Endothelial cell (in vitro differentiated cells): ENCODE data around the gene UPF1. TPM values are rescaled to one million over a fixed set of nuclear protein-coding genes. Genes with fewer than 3 reads are reported as not detected.
"Not testable (repeated sequence)": the region's sequence is repeated elsewhere in the genome, so short reads cannot be mapped to it uniquely, and the experiment has no call there.

Experiments used
- DNase-seq: peaks from one replicate; pipeline ENCODE4 v3.0.0; 2021; ENCODE audit warnings: low spot score
- H3K27ac Mint-ChIP-seq: one replicate; pipeline ENCODE4 v1.8.0; 2021; ENCODE audit warnings: mixed read lengths, inconsistent platforms; ENCODE audit not compliant: unreplicated experiment
- H3K27me3 Mint-ChIP-seq: one replicate; pipeline ENCODE4 v1.8.0; 2021; ENCODE audit warnings: mild to moderate bottlenecking, moderate library complexity, mixed read lengths, inconsistent platforms; ENCODE audit not compliant: unreplicated experiment
- H3K36me3 Mint-ChIP-seq: one replicate; pipeline ENCODE4 v1.8.0; 2021; ENCODE audit warnings: mild to moderate bottlenecking, low read depth, mixed read lengths, inconsistent platforms; ENCODE audit not compliant: unreplicated experiment
- H3K4me1 Mint-ChIP-seq: one replicate; pipeline ENCODE4 v1.8.0; 2021; ENCODE audit warnings: mild to moderate bottlenecking, mixed read lengths, inconsistent platforms; ENCODE audit not compliant: unreplicated experiment
- H3K4me3 Mint-ChIP-seq: one replicate; pipeline ENCODE4 v1.8.0; 2021; ENCODE audit warnings: mild to moderate bottlenecking, mixed read lengths, inconsistent platforms; ENCODE audit not compliant: unreplicated experiment
- H3K9me3 Mint-ChIP-seq: one replicate; pipeline ENCODE4 v1.8.0; 2021; ENCODE audit warnings: mixed read lengths, inconsistent platforms; ENCODE audit not compliant: unreplicated experiment
- total RNA-seq: library from RNA; stranded (reverse); fragmentation: NEBNext Ultra II Directional; extraction: Animal tissue kit (Norgen Biotek cat#: 25700); gene quantifications from one replicate; pipeline ENCODE4 v1.2.1, GENCODE V29; 2021; ENCODE audit not compliant: unreplicated experiment
- TF ChIP-seq, protein P1 (sequence below): fragments of 200-600 bp; sonication (generic); IDR thresholded peaks from one replicate; pipeline ENCODE4 v1.5.0; 2021; ENCODE audit warnings: antibody characterized with exemption; ENCODE audit not compliant: unreplicated experiment

Gene UPF1
- total RNA-seq, 1 donor from 2014 or later: 69.8 TPM

DNA sequence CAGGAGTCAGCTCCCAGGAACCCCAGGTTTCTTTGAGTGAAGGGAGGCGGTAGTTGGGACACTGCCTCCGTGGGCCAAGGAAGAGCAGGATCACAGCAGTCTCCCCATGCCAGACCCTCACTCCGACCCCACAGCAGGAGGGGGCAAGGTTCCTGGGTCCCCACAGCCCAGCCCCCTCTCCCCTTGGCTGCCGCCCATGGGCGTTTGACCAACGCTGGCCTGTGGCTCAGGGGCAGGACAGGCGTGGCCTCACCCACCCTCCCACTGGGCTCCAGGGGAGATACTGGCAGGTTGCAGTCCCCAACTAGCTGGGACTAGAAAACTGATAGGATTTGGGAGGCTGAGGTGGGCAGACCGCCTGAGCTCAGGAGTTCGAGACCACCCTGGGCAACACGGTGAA lies 78.3 kb downstream of the UPF1 start:
- Mint-ChIP-seq H3K4me1 (no peaks in the 10 kb centered on the region), H3K36me3 (peaks cover 12% of the 10 kb centered on the region), H3K4me3 (peak overlapping the region; percentile 51), H3K27ac (peak overlapping the region; percentile 18), H3K9me3 (no peaks in the 10 kb centered on the region), H3K27me3 (peaks cover 2% of the 10 kb centered on the region)
- TF ChIP-seq, protein P1, sequence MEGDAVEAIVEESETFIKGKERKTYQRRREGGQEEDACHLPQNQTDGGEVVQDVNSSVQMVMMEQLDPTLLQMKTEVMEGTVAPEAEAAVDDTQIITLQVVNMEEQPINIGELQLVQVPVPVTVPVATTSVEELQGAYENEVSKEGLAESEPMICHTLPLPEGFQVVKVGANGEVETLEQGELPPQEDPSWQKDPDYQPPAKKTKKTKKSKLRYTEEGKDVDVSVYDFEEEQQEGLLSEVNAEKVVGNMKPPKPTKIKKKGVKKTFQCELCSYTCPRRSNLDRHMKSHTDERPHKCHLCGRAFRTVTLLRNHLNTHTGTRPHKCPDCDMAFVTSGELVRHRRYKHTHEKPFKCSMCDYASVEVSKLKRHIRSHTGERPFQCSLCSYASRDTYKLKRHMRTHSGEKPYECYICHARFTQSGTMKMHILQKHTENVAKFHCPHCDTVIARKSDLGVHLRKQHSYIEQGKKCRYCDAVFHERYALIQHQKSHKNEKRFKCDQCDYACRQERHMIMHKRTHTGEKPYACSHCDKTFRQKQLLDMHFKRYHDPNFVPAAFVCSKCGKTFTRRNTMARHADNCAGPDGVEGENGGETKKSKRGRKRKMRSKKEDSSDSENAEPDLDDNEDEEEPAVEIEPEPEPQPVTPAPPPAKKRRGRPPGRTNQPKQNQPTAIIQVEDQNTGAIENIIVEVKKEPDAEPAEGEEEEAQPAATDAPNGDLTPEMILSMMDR: no peak
- DNase-seq: no peak

GRCh38 chr19:18910801-18911436 lies 79.2 kb downstream of the UPF1 start:
- DNase-seq: no peak
- H3K27ac Mint-ChIP-seq: no peak overlapping the region
- no peak overlapping the region for H3K4me3 Mint-ChIP-seq
- TF ChIP-seq, protein P1: no peak
- no peaks in the 10 kb centered on the region for H3K9me3 Mint-ChIP-seq
- no peaks in the 10 kb centered on the region for H3K4me1 Mint-ChIP-seq
- H3K36me3 Mint-ChIP-seq: peaks cover 6% of the 10 kb centered on the region
- peaks cover 2% of the 10 kb centered on the region for H3K27me3 Mint-ChIP-seq

- Mint-ChIP-seq H3K36me3 (peaks cover 10% of the 10 kb centered on the region), H3K9me3 (no peaks in the 10 kb centered on the region), H3K27me3 (peaks cover 2% of the 10 kb centered on the region), H3K4me1 (peaks cover 2% of the 10 kb centered on the region), H3K27ac (no peak overlapping the region), H3K4me3 (no peak overlapping the region)
- DNase-seq: no peak
- TF ChIP-seq, protein P1: no peak
These were observed 81.2 kb downstream of the UPF1 start for GRCh38 chr19:18912933-18913332.

GRCh38 chr19:18913466-18913865 lies 81.7 kb downstream of the UPF1 start:
- TF ChIP-seq, protein P1: no peak
- Mint-ChIP-seq H3K4me1 (peaks cover 6% of the 10 kb centered on the region), H3K27ac (no peak overlapping the region), H3K9me3 (no peaks in the 10 kb centered on the region), H3K27me3 (peaks cover 2% of the 10 kb centered on the region), H3K4me3 (no peak overlapping the region), H3K36me3 (peaks cover 10% of the 10 kb centered on the region)
- DNase-seq: no peak

GRCh38 chr19:18915639-18916038 lies 83.9 kb downstream of the UPF1 start:
- Mint-ChIP-seq H3K9me3 (no peaks in the 10 kb centered on the region), H3K36me3 (peaks cover 15% of the 10 kb centered on the region), H3K4me3 (peak overlapping the region; percentile 65), H3K27me3 (peaks cover 13% of the 10 kb centered on the region), H3K4me1 (peaks cover 18% of the 10 kb centered on the region), H3K27ac (no peak overlapping the region)
- peak; percentile 41 for DNase-seq
- TF ChIP-seq, protein P1: peak; percentile 32

- Mint-ChIP-seq H3K27me3 (peaks cover 25% of the 10 kb centered on the region), H3K36me3 (peaks cover 21% of the 10 kb centered on the region), H3K4me1 (peaks cover 24% of the 10 kb centered on the region), H3K4me3 (peak overlapping the region; percentile 32)
- not testable (repeated sequence) for H3K9me3 Mint-ChIP-seq, H3K27ac Mint-ChIP-seq, DNase-seq
These were observed 85.8 kb downstream of the UPF1 start for GRCh38 chr19:18917593-18917992.
